Left colon (tissue), 2 donors: ENCODE results near the gene WDR53. TPM values are rescaled to one million over a fixed set of nuclear protein-coding genes. Genes with fewer than 3 reads are reported as not detected.

Experiments used
- total RNA-seq, 2 donors: library from RNA; stranded (reverse); fragmentation: NEBNext Ultra II Directional; extraction: Animal tissue kit (Norgen Biotek cat#: 25700); gene quantifications; one replicate each; pipeline ENCODE4 v1.2.1, GENCODE V29; 2021
- donor health status: DM: no; HTN: no; CAD: no.
- donor health status: DM: yes; HTN: yes; CAD: no.

WDR53 gene
- total RNA-seq, 2 donors from 2014 or later = 6.8 to 8.6 TPM

Other genes starting within 250 kb of the WDR53 start
- gene TM4SF19, start 230.2 kb downstream of the WDR53 start, total RNA-seq = not detected
- 10 to 100 TPM; 25.9 to 35.2 TPM for gene UBXN7, start 136.1 kb downstream of the WDR53 start, total RNA-seq
- 10 to 100 TPM; 22.1 to 23.9 TPM for gene RNF168, start 64.8 kb downstream of the WDR53 start, total RNA-seq
- not detected for gene SMCO1, start 53.2 kb downstream of the WDR53 start, total RNA-seq
- 10 to 100 TPM in 1 of 2 donors, 1 to 10 TPM in 1; 9.2 to 10.1 TPM for gene FBXO45, start 106 bp upstream of the WDR53 start, total RNA-seq
- 1 to 10 TPM; 1.3 to 4.0 TPM for gene NRROS, start 71.1 kb upstream of the WDR53 start, total RNA-seq
- under 1 TPM; 0.43 to 0.78 TPM for gene CEP19, start 143.7 kb upstream of the WDR53 start, total RNA-seq
- gene PIGX, start 143.8 kb upstream of the WDR53 start, total RNA-seq = 10 to 100 TPM; 24.5 to 31.7 TPM
- 10 to 100 TPM; 73.2 TPM for gene PAK2, start 171.3 kb upstream of the WDR53 start, total RNA-seq